K562 (cell line): ENCODE measurements around the gene HSF5. TPM values are rescaled to one million over a fixed set of nuclear protein-coding genes. Genes with fewer than 3 reads are reported as not detected.

Source experiments
- BHLHE40 ChIP-seq: IDR thresholded peaks from 2 replicates; pipeline ENCODE4 v1.6.1; 2011; ENCODE audit warnings: low read length, improper control_type of control experiment
- CBX8 ChIP-seq: fragments of 200-600 bp; sonication (generic); IDR thresholded peaks from 2 replicates; pipeline ENCODE4 v1.6.1; 2012; ENCODE audit warnings: borderline replicate concordance, mixed run types, low read depth, mild to moderate bottlenecking, moderate library complexity, mixed read lengths, low read length, control low read depth, inconsistent platforms; ENCODE audit not compliant: poor library complexity, severe bottlenecking; ENCODE audit errors: extremely low read depth
- E2F6 ChIP-seq, 2 experiments: IDR thresholded peaks; 2 replicates each; pipeline ENCODE4 v1.6.1; 2011; ENCODE audit warnings: borderline replicate concordance in 1 of 2, control low read depth in 1 of 2, low read depth in 1 of 2, low read length in 1 of 2, mild to moderate bottlenecking in 1 of 2, mixed read lengths in 1 of 2, moderate library complexity in 1 of 2; ENCODE audit not compliant: insufficient read depth in 1 of 2, insufficient read length in 1 of 2, poor library complexity in 1 of 2, severe bottlenecking in 1 of 2; ENCODE audit errors: extremely low read depth in 1 of 2
- GABPA ChIP-seq: fragments of 200-800 bp; sonication (Bioruptor generic); conservative IDR thresholded peaks from 2 replicates; pipeline ENCODE4 v1.6.1; 2016; ENCODE audit warnings: low read depth, missing genetic modification characterization, missing compliant biosample characterization
- HMGN3 ChIP-seq: IDR thresholded peaks from 2 replicates; pipeline ENCODE4 v1.6.1; 2011; ENCODE audit warnings: borderline replicate concordance, low read depth, mild to moderate bottlenecking, mixed read lengths, low read length; ENCODE audit not compliant: insufficient read length; ENCODE audit errors: extremely low read depth
- MED1 ChIP-seq: sonication (generic); formaldehyde crosslinking; IDR thresholded peaks from 2 replicates; pipeline ENCODE4 v1.8.1; 2023; ENCODE audit warnings: missing genetic modification reagents, borderline replicate concordance
- MYC ChIP-seq, 2 experiments: fragments of 250-450 bp in 1 of 2; sonication (Bioruptor Pico) in 1 of 2; IDR thresholded peaks; 2 replicates each; pipeline versions ENCODE4 v1.5.1 to v1.6.1; 2012 to 2021; ENCODE audit warnings: low read depth in 2 of 2, borderline replicate concordance in 1 of 2, improper control_type of control experiment in 1 of 2, low read length in 1 of 2, mild to moderate bottlenecking in 1 of 2, moderate library complexity in 1 of 2
- RBFOX2 ChIP-seq: fragments of 200-400 bp; formaldehyde crosslinking; IDR thresholded peaks from 2 replicates; pipeline ENCODE4 v1.6.1; 2017; ENCODE audit warnings: low read depth, mild to moderate bottlenecking, low read length, moderate library complexity
- RBM25 ChIP-seq: fragments of 200-400 bp; formaldehyde crosslinking; IDR thresholded peaks from 2 replicates; pipeline ENCODE4 v1.6.1; 2018; ENCODE audit warnings: low read length, low read depth, moderate library complexity; ENCODE audit not compliant: severe bottlenecking
- RUNX1 ChIP-seq: sonication (generic); IDR thresholded peaks from 2 replicates; pipeline ENCODE4 v1.6.1; 2016; ENCODE audit warnings: antibody characterized with exemption, low read depth
- SP1 ChIP-seq: sonication (generic); formaldehyde crosslinking; IDR thresholded peaks from 2 replicates; pipeline ENCODE4 v1.8.1; 2022; ENCODE audit warnings: mild to moderate bottlenecking, missing genetic modification reagents
- XRCC4 ChIP-seq: IDR thresholded peaks from one replicate; pipeline ENCODE4 v1.6.1; 2011; ENCODE audit not compliant: insufficient read depth, insufficient read length; ENCODE audit errors: extremely low read depth
- YY1 ChIP-seq, 3 experiments: IDR thresholded peaks; 2 replicates each; pipeline ENCODE4 v1.6.1; 2011; ENCODE audit warnings: low read length in 2 of 3, mild to moderate bottlenecking in 2 of 3, moderate library complexity in 2 of 3, borderline replicate concordance in 1 of 3, control low read depth in 1 of 3, low read depth in 1 of 3; ENCODE audit not compliant: insufficient read depth in 3 of 3, insufficient replicate concordance in 2 of 3, control insufficient read depth in 1 of 3, insufficient read length in 1 of 3; ENCODE audit errors: extremely low read depth in 1 of 3
- ZFX ChIP-seq: sonication (generic); formaldehyde crosslinking; IDR thresholded peaks from 2 replicates; pipeline ENCODE4 v1.8.0; 2022; ENCODE audit warnings: mild to moderate bottlenecking, missing genetic modification reagents, moderate library complexity
- ZNF224 ChIP-seq: sonication (generic); formaldehyde crosslinking; IDR thresholded peaks from 2 replicates; pipeline ENCODE4 v1.8.0; 2022; ENCODE audit warnings: mild to moderate bottlenecking, missing genetic modification reagents
- ZNF232 ChIP-seq: sonication (generic); formaldehyde crosslinking; IDR thresholded peaks from 2 replicates; pipeline ENCODE4 v1.8.0; 2022; ENCODE audit warnings: mild to moderate bottlenecking, missing genetic modification reagents
- ZNF263 ChIP-seq: sonication (generic); formaldehyde crosslinking; IDR thresholded peaks from 2 replicates; pipeline ENCODE4 v1.8.0; 2022; ENCODE audit warnings: mild to moderate bottlenecking, missing genetic modification reagents, borderline replicate concordance
- ZNF444 ChIP-seq: fragments of 250-450 bp; sonication (Bioruptor Pico); IDR thresholded peaks from 2 replicates; pipeline ENCODE4 v1.4.0; 2020; ENCODE audit warnings: mild to moderate bottlenecking, moderate library complexity
- ZNF589 ChIP-seq: fragments of 200-800 bp; sonication (Bioruptor generic); IDR thresholded peaks from 2 replicates; pipeline ENCODE4 v1.6.1; 2016; ENCODE audit warnings: low read depth, missing genetic modification characterization, missing compliant biosample characterization
- polyA plus RNA-seq, 8 experiments: library from polyadenylated mRNA; depleted of rRNA in 4 of 8; stranded (reverse) in 5 of 8; unstranded in 3 of 8; fragments of >200 nt; fragmentation: Nextera tagmentation in 2 of 8; fragmentation: Illumina TruSeq in 1 of 8; extraction: Ambion mirVana in 2 of 8; extraction: Trizol in 1 of 8; gene quantifications; 2 replicates each; pipeline versions ENCODE4 v1.2.1 to v1.2.3, GENCODE V29; 2011 to 2014; ENCODE audit warnings: inconsistent platforms in 1 of 8, missing spikeins in 1 of 8
- total RNA-seq, 7 experiments: library from RNA; depleted of rRNA in 6 of 7; stranded (reverse); fragments of >200 nt in 6 of 7; fragmentation: Illumina TruSeq in 2 of 7; extraction: Trizol in 2 of 7; gene quantifications; 2 replicates each; pipeline versions ENCODE4 v1.2.1 to v1.2.3, GENCODE V29; 2011 to 2021; ENCODE audit warnings: low replicate concordance in 1 of 7
- TF ChIP-seq, protein P1 (sequence below): sonication (generic); formaldehyde crosslinking; IDR thresholded peaks from 2 replicates; pipeline ENCODE4 v1.8.0; 2022; ENCODE audit warnings: mild to moderate bottlenecking, missing genetic modification reagents
- TF ChIP-seq, protein P2 (sequence below): sonication (generic); formaldehyde crosslinking; IDR thresholded peaks from 2 replicates; pipeline ENCODE4 v1.8.1; 2023; ENCODE audit warnings: mild to moderate bottlenecking, missing genetic modification reagents

HSF5 gene
- total and polyA plus RNA-seq, 9 of the 15 experiments (the other 6 are each of a cell fraction or from before 2014, with no cell fraction given) = 0.04 TPM; not detected in 8

- TF ChIP-seq ZNF224 (CRISPR knock-in tag) (0 out of 2 replicates have a peak, but pooled peaks have one; percentile 29), ZNF232 (no peak), CBX8 (no peak), MED1 (CRISPR knock-in tag) (no peak), E2F6 (IDR thresholded peaks at IDR 0.05; ENCODE audit: borderline replicate concordance in 1 of 2, extremely low read depth in 1 of 2, insufficient read depth in 1 of 2, insufficient read length in 1 of 2, low read depth in 1 of 2, low read length in 1 of 2, poor library complexity in 1 of 2, severe bottlenecking in 1 of 2) (peak; percentile 21 to 66), SP1 (CRISPR knock-in tag) (peak; percentile 43; the same call in 1 of the 2 replicates), RBFOX2 (peak; percentile 81), XRCC4 (no peak), ZNF444 (CRISPR knock-in tag) (no peak), HMGN3 (peak; percentile 61), ZNF589 (CRISPR knock-in tag) (no peak), RUNX1 (no peak), MYC (IDR thresholded peaks at IDR 0.05; ENCODE audit: low read depth, low read length) (peak; percentile 79; the same call in 1 of the 2 replicates), MYC (CRISPR knock-in tag; IDR thresholded peaks at IDR 0.05; ENCODE audit: borderline replicate concordance, low read depth) (no peak), GABPA (tag) (no peak), ZFX (CRISPR knock-in tag) (peak; percentile 45; the same call in 1 of the 2 replicates), YY1 (IDR thresholded peaks at IDR 0.05; ENCODE audit: borderline replicate concordance in 1 of 3, control insufficient read depth in 1 of 3, extremely low read depth in 1 of 3, insufficient read depth in 3 of 3, insufficient read length in 1 of 3, insufficient replicate concordance in 2 of 3, low read depth in 1 of 3, low read length in 2 of 3) (peak in 2 of 3 experiments; percentile 45 to 60), ZNF263 (CRISPR knock-in tag) (peak; percentile 32; the same call in 1 of the 2 replicates), BHLHE40 (peak; percentile 90), RBM25 (no peak)
- TF ChIP-seq, protein P1, sequence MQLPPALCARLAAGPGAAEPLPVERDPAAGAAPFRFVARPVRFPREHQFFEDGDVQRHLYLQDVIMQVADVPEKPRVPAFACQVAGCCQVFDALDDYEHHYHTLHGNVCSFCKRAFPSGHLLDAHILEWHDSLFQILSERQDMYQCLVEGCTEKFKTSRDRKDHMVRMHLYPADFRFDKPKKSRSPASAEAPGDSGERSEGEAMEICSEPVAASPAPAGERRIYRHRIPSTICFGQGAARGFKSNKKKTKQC (CRISPR knock-in tag) = no peak
- TF ChIP-seq, protein P2, sequence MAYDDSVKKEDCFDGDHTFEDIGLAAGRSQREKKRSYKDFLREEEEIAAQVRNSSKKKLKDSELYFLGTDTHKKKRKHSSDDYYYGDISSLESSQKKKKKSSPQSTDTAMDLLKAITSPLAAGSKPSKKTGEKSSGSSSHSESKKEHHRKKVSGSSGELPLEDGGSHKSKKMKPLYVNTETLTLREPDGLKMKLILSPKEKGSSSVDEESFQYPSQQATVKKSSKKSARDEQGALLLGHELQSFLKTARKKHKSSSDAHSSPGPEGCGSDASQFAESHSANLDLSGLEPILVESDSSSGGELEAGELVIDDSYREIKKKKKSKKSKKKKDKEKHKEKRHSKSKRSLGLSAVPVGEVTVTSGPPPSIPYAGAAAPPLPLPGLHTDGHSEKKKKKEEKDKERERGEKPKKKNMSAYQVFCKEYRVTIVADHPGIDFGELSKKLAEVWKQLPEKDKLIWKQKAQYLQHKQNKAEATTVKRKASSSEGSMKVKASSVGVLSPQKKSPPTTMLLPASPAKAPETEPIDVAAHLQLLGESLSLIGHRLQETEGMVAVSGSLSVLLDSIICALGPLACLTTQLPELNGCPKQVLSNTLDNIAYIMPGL (CRISPR knock-in tag) = 0 out of 2 replicates have a peak, but pooled peaks have one; percentile 6
These were observed 26.0 kb upstream of the HSF5 start, which contains the start of gene MTMR4 (continued) for GRCh38 chr17:58513965-58514769.
